A549 (cell line): ENCODE data around the gene RFX3. TPM values are rescaled to one million over a fixed set of nuclear protein-coding genes. Genes with fewer than 3 reads are reported as not detected.

Source experiments
- ATAC-seq, 2 experiments: fragments of 200-7000 bp in 1 of 2; fragments of >200 bp in 1 of 2; cut with Nextera tagmentation in 1 of 2; cut with Tn5 transposase in 1 of 2; 3 replicates each; pipeline versions ENCODE4 v1.8.0 to v1.9.1; 2018 to 2020; ENCODE audit warnings: mild to moderate bottlenecking in 1 of 2, moderate library complexity in 1 of 2
- CTCF ChIA-PET: fragments of 300-600 bp; sonication (Branson Sonifier 250); formaldehyde crosslinking; extraction: SDS; loops from one replicate; lab custom pipeline; 2021; ENCODE audit warnings: antibody characterized with exemption, inconsistent platforms; lab: Yijun Ruan, JAX
- POLR2A ChIA-PET: fragments of 350-600 bp; formaldehyde crosslinking; extraction: SDS; loops from one replicate; lab custom pipeline; 2021; ENCODE audit warnings: antibody characterized with exemption, inconsistent platforms; lab: Yijun Ruan, JAX
- DNase-seq, 2 experiments: peaks; one replicate each; pipeline versions ENCODE4 v3.0.0 to v3.0.0-alpha.2; 2011 to 2016; ENCODE audit warnings: low read depth in 1 of 2, low spot score in 1 of 2
- FAIRE-seq: peaks from 2 replicates; lab custom pipeline; 2011; peaks lifted over from hg19 to GRCh38; lab: Jason Lieb, UNC
- H3K27ac ChIP-seq, 2 experiments: fragments of >200 bp; sonication (Bioruptor Twin); formaldehyde crosslinking; 3 replicates each; pipeline ENCODE4 v1.5.1; 2016 to 2017
- H3K4me1 ChIP-seq: fragments of >200 bp; sonication (Bioruptor Twin); formaldehyde crosslinking; 3 replicates; pipeline ENCODE4 v1.6.1; 2016
- H3K4me2 ChIP-seq: fragments of >200 bp; sonication (Bioruptor Twin); formaldehyde crosslinking; 3 replicates; pipeline ENCODE4 v1.6.1; 2016
- H3K4me3 ChIP-seq: fragments of >200 bp; sonication (Bioruptor Twin); formaldehyde crosslinking; 3 replicates; pipeline ENCODE4 v1.5.1; 2016
- H3K9me3 ChIP-seq: fragments of >200 bp; sonication (Bioruptor Twin); formaldehyde crosslinking; 3 replicates; pipeline ENCODE4 v1.6.1; 2016
- CHD2 ChIP-seq: fragments of 150-350 bp; IDR thresholded peaks from 2 replicates; pipeline ENCODE4 v1.6.1; 2014; ENCODE audit warnings: low read length; ENCODE audit not compliant: partially characterized antibody
- EP300 ChIP-seq, 2 experiments: fragments of >200 bp; sonication (Bioruptor Twin); formaldehyde crosslinking; IDR thresholded peaks; 2 replicates in 1 of 2; 3 replicates in 1 of 2; pipeline ENCODE4 v1.6.1; 2016 to 2017
- FOSL2 ChIP-seq, 2 experiments: fragments of 450-650 bp in 1 of 2; fragments of >200 bp in 1 of 2; sonication (Bioruptor Twin) in 1 of 2; formaldehyde crosslinking; IDR thresholded peaks; 2 replicates each; pipeline versions ENCODE4 v1.5.0 to v1.6.1; 2016 to 2020; ENCODE audit warnings: mild to moderate bottlenecking in 1 of 2, moderate library complexity in 1 of 2
- FOXS1 ChIP-seq: fragments of 250-450 bp; sonication (Bioruptor Pico); IDR thresholded peaks from 2 replicates; pipeline ENCODE4 v1.5.0; 2020; ENCODE audit warnings: mild to moderate bottlenecking, moderate library complexity
- GATA3 ChIP-seq: IDR thresholded peaks from 2 replicates; pipeline ENCODE4 v1.6.1; 2012; ENCODE audit warnings: borderline replicate concordance
- HDAC2 ChIP-seq: fragments of 200-600 bp; sonication (generic); IDR thresholded peaks from 2 replicates; pipeline ENCODE4 v1.6.1; 2016
- HOXB5 ChIP-seq: fragments of 250-450 bp; sonication (Bioruptor Pico); IDR thresholded peaks from 2 replicates; pipeline ENCODE4 v1.5.0; 2020; ENCODE audit warnings: mild to moderate bottlenecking, moderate library complexity
- JUN ChIP-seq, 2 experiments: fragments of >200 bp; sonication (Bioruptor Twin); formaldehyde crosslinking; IDR thresholded peaks; 2 replicates in 1 of 2; 3 replicates in 1 of 2; pipeline ENCODE4 v1.6.1; 2016 to 2017
- MAFK ChIP-seq: fragments of 450-650 bp; IDR thresholded peaks from 2 replicates; pipeline ENCODE4 v1.6.1; 2014; ENCODE audit not compliant: partially characterized antibody
- MAZ ChIP-seq: fragments of 150-350 bp; IDR thresholded peaks from 2 replicates; pipeline ENCODE4 v1.6.1; 2014; ENCODE audit warnings: antibody characterized with exemption, low read depth, low read length, borderline replicate concordance
- NFE2L2 ChIP-seq: fragments of 150-350 bp; conservative IDR thresholded peaks from 2 replicates; pipeline ENCODE4 v1.6.1; 2014; ENCODE audit warnings: low read length
- NPAS2 ChIP-seq: fragments of 250-450 bp; sonication (Bioruptor Pico); IDR thresholded peaks from 2 replicates; pipeline ENCODE4 v1.8.0; 2022; ENCODE audit warnings: mild to moderate bottlenecking, moderate library complexity, borderline replicate concordance
- RNF2 ChIP-seq: fragments of 200-600 bp; sonication (generic); IDR thresholded peaks from 2 replicates; pipeline ENCODE4 v1.6.1; 2016; ENCODE audit warnings: low read depth, mild to moderate bottlenecking, antibody characterized with exemption, moderate library complexity, borderline replicate concordance
- TFCP2L1 ChIP-seq: fragments of 250-450 bp; sonication (Bioruptor Pico); IDR thresholded peaks from 2 replicates; pipeline ENCODE4 v1.5.0; 2021; ENCODE audit warnings: mild to moderate bottlenecking
- ZFP36 ChIP-seq: fragments of 450-650 bp; IDR thresholded peaks from 2 replicates; pipeline ENCODE4 v1.6.1; 2014; ENCODE audit warnings: borderline replicate concordance; ENCODE audit not compliant: partially characterized antibody
- ZSCAN20 ChIP-seq: fragments of 250-450 bp; sonication (Bioruptor Pico); IDR thresholded peaks from 2 replicates; pipeline ENCODE4 v1.8.0; 2022; ENCODE audit warnings: mild to moderate bottlenecking, moderate library complexity
- WGBS: methylation state at CpG from one replicate; pipeline ENCODE4 v1.1.6; 2017; ENCODE audit errors: missing lambda C conversion rate; 5-methylcytosine and 5-hydroxymethylcytosine counted together
- polyA plus RNA-seq, 4 experiments: library from polyadenylated mRNA; depleted of rRNA in 3 of 4; stranded (reverse); fragments of >200 nt; fragmentation: RNase III in 1 of 4; extraction: RNeasy Plus Mini Kit Qiagen cat#74134 plus additional on column Dnase treatment in 1 of 4; gene quantifications; 2 replicates in 3 of 4; 3 replicates in 1 of 4; pipeline ENCODE4 v1.2.3, GENCODE V29; 2011 to 2017
- TF ChIP-seq, protein P1 (sequence below): IDR thresholded peaks from 2 replicates; pipeline ENCODE4 v1.6.1; 2012; ENCODE audit warnings: low read depth, borderline replicate concordance
- TF ChIP-seq, protein P2 (sequence below): fragments of 150-350 bp; IDR thresholded peaks from 2 replicates; pipeline ENCODE4 v1.6.1; 2014; ENCODE audit warnings: low read depth, mild to moderate bottlenecking, low read length
- TF ChIP-seq, protein P3 (sequence below): fragments of 250-450 bp; sonication (Bioruptor Pico); IDR thresholded peaks from 2 replicates; pipeline ENCODE4 v1.5.0; 2020; ENCODE audit warnings: low read depth, mild to moderate bottlenecking, moderate library complexity
- TF ChIP-seq, protein P4 (sequence below): IDR thresholded peaks from 2 replicates; pipeline ENCODE4 v1.6.1; 2012
- TF ChIP-seq, protein P5 (sequence below): fragments of >200 bp; sonication (Bioruptor Twin); formaldehyde crosslinking; IDR thresholded peaks from 3 replicates; pipeline ENCODE4 v1.6.1; 2016

The RFX3 gene
- polyA plus RNA-seq, 2 of the 4 experiments (the other 2 are of a cell fraction): 1.3 to 7.9 TPM

DNA sequence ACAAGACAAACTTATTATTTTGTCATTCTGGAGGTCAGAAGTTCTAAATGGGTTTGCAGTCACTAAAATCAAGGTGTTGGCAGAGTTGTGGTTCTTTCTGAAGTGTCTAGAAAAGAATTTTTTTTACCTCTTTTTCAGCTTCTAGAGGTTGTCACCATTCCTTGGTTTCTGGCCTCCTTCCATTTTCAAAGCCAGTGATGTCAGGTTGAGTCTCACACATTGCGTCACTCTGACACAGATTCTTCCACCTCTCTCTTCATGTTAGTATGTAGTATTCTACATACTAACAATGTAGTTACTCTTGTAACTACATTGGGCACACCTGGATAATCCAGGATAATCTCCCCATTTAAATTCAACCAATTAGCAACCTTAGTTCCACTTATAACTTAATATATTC is 290.3 kb downstream of the RFX3 start (continued):
- no peak for TF ChIP-seq FOSL2 (IDR thresholded peaks at IDR 0.05)
- no peak for TF ChIP-seq FOSL2 (CRISPR knock-in tag; IDR thresholded peaks at IDR 0.05)

DNA sequence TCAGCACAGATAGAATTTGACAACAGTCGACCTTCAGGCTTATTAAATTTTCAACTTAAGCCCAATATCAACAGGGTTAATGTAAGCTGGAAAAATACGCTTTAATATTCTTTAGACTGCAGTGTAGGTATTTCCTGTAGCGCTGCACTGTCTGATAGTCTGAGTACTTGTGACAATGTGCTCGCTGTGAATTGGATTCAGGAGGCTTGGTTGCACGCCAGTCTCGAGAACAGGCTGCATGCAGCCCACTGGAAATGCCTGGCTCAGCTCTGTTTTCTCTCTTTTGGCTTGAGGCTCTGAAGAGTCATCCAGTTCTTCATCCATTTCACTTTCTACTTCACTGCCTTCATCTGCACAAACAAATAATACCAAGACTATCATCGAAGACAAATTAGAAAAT is 300.9 kb downstream of the RFX3 start:
- 66% methylated on average over 7 of the region's 7 CpGs for WGBS
- FAIRE-seq (no peak), DNase-seq (no peak), ATAC-seq (no peak)
- Histone ChIP-seq H3K4me1 (no peaks in the 10 kb centered on the region), H3K27ac (no peak overlapping the region), H3K4me2 (no peak overlapping the region), H3K9me3 (no peaks in the 10 kb centered on the region), H3K4me3 (no peak overlapping the region)
- ChIA-PET CTCF (interaction anchor here (1.8 to 2.6 kb wide), 2 partner anchors 16 to 1113 kb away, joined by 6 to 7 read pairs; no protein-coding TSS in a partner anchor), POLR2A (no interaction called here)
- TF ChIP-seq FOXS1 (CRISPR knock-in tag): no peak
- TF ChIP-seq NFE2L2: no peak
- TF ChIP-seq, protein P1, sequence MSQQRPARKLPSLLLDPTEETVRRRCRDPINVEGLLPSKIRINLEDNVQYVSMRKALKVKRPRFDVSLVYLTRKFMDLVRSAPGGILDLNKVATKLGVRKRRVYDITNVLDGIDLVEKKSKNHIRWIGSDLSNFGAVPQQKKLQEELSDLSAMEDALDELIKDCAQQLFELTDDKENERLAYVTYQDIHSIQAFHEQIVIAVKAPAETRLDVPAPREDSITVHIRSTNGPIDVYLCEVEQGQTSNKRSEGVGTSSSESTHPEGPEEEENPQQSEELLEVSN: no peak

DNA sequence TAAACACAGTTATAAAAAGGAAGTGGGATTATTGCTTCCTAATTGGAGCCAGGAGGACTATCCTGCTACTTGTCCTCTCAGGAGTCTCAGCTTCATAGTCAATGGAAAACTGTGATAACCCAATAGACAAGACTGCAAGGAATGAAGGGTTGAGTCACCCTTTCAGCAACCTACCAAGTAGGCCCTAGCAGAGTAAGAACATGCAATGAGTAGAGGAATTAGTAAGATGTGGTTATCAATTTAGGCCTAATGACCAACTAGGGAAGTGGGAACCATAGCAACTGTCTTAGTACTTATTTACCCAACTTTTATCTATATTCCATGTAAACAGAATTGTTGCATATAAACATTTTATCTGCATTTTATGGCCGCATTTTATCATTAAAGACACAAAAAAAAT is 310.1 kb downstream of the RFX3 start:
- ChIA-PET POLR2A (no interaction called here), CTCF (interaction anchor here (0.5 kb wide), 1 partner anchor 520 kb away, joined by 3 read pairs; no protein-coding TSS in a partner anchor)
- Histone ChIP-seq H3K27ac (no peak overlapping the region), H3K4me3 (no peak overlapping the region), H3K4me1 (no peaks in the 10 kb centered on the region), H3K4me2 (no peak overlapping the region), H3K9me3 (no peaks in the 10 kb centered on the region)
- TF ChIP-seq TFCP2L1 (CRISPR knock-in tag) (no peak), GATA3 (no peak), FOSL2 (IDR thresholded peaks at IDR 0.05) (no peak), FOSL2 (CRISPR knock-in tag; IDR thresholded peaks at IDR 0.05) (no peak)
- TF ChIP-seq, protein P2, sequence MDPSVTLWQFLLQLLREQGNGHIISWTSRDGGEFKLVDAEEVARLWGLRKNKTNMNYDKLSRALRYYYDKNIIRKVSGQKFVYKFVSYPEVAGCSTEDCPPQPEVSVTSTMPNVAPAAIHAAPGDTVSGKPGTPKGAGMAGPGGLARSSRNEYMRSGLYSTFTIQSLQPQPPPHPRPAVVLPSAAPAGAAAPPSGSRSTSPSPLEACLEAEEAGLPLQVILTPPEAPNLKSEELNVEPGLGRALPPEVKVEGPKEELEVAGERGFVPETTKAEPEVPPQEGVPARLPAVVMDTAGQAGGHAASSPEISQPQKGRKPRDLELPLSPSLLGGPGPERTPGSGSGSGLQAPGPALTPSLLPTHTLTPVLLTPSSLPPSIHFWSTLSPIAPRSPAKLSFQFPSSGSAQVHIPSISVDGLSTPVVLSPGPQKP: no peak
- FAIRE-seq (no peak), DNase-seq (no peak), ATAC-seq (no peak)
- 31% methylated on average over 1 of the region's 1 CpG for WGBS

DNA sequence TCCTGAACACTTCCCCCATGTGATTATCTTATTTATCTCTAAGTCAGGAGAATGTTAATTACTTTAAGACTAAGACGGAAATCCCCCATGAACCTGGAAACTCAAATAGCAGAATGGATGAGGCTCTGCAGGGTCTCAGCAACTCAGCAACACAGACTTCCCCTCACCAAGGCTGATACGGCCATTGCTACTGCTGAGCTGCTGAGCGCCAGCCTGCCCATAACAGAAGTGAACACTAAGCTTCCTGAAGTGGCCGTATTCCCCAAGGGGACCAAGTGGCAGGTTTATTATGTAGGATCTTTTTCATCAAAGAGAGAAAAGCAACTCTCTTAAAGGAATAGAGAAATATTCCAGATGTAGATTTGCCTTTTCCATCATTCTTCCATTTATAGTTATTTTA is 311.1 kb downstream of the RFX3 start:
- DNase-seq (no peak), FAIRE-seq (no peak), ATAC-seq (no peak)
- WGBS: 66% methylated on average over 4 of the region's 4 CpGs
- POLR2A ChIA-PET: no interaction called here
- no peak overlapping the region for H3K4me3 ChIP-seq
- no peaks in the 10 kb centered on the region for H3K9me3 ChIP-seq
- H3K4me1 ChIP-seq: no peaks in the 10 kb centered on the region
- CTCF ChIA-PET: no interaction called here
- H3K4me2 ChIP-seq: no peak overlapping the region
- TF ChIP-seq RNF2: no peak
- TF ChIP-seq, protein P3, sequence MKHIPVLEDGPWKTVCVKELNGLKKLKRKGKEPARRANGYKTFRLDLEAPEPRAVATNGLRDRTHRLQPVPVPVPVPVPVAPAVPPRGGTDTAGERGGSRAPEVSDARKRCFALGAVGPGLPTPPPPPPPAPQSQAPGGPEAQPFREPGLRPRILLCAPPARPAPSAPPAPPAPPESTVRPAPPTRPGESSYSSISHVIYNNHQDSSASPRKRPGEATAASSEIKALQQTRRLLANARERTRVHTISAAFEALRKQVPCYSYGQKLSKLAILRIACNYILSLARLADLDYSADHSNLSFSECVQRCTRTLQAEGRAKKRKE: no peak
- TF ChIP-seq HDAC2: no peak
- TF ChIP-seq, protein P4, sequence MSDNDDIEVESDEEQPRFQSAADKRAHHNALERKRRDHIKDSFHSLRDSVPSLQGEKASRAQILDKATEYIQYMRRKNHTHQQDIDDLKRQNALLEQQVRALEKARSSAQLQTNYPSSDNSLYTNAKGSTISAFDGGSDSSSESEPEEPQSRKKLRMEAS: no peak
- no peak overlapping the region for H3K27ac ChIP-seq

DNA sequence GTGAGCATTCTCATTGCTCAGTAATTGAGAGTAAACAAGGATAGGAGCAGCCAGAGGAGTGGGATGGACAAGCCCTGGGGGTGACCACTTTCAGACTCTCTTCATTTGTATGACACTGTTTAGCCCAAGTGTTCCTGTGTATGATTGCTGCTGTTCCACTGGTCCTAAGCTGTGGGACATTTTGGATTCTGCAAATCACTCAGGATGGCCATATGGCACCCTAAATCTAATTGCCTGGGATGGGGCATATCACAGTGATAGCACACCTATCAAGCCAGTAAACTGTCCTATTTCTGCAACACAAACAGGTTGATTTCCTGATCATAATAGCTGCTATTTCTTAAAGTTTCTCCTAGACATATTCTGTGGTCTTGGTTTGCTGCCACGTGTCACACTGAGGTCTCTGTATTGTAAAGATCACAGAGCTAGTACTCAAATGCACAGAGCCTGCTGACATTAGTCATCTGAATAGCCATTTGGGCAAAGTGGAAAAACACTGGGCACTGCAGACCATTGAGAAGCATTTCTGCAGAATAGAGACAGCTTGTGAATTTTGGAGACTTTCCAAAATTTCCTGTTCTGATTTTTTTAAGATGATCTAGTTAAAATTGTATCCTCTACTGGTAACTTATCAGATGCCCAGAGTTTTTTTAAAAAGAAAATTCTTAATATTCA is 320.2 kb downstream of the RFX3 start:
- 0% methylated on average over 1 of the region's 1 CpG for WGBS
- no peak for DNase-seq
- CTCF ChIA-PET: interaction anchor here (0.5 to 1.4 kb wide), 4 partner anchors 8 to 35 kb away, joined by 3 to 6 read pairs (median 5); no protein-coding TSS in a partner anchor
- TF ChIP-seq ZFP36: no peak
- TF ChIP-seq, protein P5, sequence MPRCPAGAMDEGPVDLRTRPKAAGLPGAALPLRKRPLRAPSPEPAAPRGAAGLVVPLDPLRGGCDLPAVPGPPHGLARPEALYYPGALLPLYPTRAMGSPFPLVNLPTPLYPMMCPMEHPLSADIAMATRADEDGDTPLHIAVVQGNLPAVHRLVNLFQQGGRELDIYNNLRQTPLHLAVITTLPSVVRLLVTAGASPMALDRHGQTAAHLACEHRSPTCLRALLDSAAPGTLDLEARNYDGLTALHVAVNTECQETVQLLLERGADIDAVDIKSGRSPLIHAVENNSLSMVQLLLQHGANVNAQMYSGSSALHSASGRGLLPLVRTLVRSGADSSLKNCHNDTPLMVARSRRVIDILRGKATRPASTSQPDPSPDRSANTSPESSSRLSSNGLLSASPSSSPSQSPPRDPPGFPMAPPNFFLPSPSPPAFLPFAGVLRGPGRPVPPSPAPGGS: no peak
- no peak for TF ChIP-seq EP300 (IDR thresholded peaks at IDR 0.05)
- TF ChIP-seq, protein P1: no peak
- no peak for TF ChIP-seq MAZ
- no peak for TF ChIP-seq CHD2
- no peak for TF ChIP-seq NPAS2
- no peak for TF ChIP-seq FOSL2 (IDR thresholded peaks at IDR 0.05)
- no peak for TF ChIP-seq FOSL2 (CRISPR knock-in tag; IDR thresholded peaks at IDR 0.05)
- TF ChIP-seq JUN (IDR thresholded peaks at IDR 0.05): no peak
- TF ChIP-seq MAFK: no peak
- TF ChIP-seq, protein P3: no peak
- TF ChIP-seq HOXB5: no peak
- no peak for TF ChIP-seq ZSCAN20

More for the DNA sequence above, 320.2 kb downstream of the RFX3 start:
- Histone ChIP-seq H3K27ac (no peak overlapping the region), H3K4me2 (no peak overlapping the region), H3K9me3 (no peaks in the 10 kb centered on the region), H3K4me1 (no peaks in the 10 kb centered on the region), H3K4me3 (no peak overlapping the region)
- FAIRE-seq (no peak), ATAC-seq (peak in 1 of 2 experiments; percentile 30; a peak in 1 of 6 replicates)
- POLR2A ChIA-PET: no interaction called here
